Inflammatory macrophage treated with lipopolysaccharide for 4 hours (primary cell): ENCODE data around the gene EGFL7.
"Not testable (repeated sequence)": the region's sequence is repeated elsewhere in the genome, so short reads cannot be mapped to it uniquely, and the experiment has no call there.

Experiments used
- DNase-seq: peaks from one replicate; pipeline ENCODE4 v3.0.0-alpha.2; 2020

The EGFL7 gene

DNA sequence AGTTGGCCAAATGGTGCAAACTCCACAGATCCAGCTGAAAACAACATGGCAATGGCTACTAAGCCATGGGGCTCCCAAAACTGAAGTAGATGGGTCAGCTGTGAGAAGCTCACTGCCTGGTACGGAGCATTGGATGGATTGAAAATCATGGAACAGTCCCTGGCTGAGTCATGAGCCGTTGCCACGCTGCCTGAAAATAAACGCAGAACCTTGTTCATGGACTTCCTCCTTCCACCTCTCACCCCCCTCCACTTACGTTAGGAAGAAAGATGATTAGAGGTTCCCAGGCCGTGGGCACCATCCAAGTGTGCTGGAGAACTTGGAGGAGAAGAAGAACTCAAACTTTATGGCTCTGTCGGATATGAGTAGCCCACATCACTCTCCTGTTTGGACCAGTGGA, 42.8 kb downstream of the EGFL7 start:
- DNase-seq: peak; percentile 56

DNA sequence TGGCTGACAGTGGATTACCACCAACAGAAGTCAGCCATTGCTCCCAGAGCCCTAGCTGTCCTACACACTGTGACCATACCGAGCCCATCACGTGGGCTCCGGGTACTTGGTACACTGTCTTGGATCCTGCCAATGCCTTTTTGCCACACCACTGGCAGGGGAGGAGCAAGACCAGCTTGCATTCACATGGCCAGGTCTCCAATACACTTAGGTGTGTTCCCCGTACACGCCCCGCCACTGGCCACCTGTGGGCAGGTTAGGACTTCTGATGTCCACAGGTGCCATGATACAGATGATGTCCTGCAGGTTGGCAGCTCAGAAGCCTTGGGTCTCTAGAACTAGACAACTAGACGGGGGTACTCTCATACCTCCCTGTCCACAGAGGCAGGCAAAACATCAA, 44.3 kb downstream of the EGFL7 start:
- no peak for DNase-seq

DNA sequence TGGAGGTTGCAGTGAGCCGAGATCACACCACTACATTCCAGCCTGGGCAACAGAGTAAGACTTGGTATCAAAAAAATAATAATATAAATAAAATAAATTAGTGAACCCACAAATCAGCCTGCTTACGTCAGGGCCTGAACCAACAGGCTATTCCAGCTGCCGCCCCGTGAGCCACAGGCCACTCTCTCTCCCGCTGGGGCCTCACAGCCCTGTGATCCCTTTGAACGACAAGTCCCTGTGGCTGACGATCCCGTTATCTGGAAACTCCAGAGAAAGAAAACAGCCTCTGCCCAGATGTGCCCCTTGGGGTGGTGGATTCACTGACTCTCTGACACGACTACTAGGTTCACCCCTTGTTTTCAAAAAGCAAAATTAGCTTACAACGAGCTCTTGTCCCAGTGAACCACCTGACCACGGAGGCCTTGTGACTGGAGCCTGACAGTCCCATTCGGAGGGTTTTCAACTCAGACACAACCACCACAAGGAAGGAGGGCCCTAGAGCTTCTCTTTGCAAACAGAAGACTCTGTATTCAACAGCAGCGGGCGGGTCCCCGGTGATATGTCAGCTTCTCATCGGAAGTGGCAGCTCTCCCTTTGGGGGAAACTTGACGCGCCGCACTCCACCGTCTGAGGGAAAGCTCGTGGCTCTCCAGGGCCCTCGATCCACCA, 45.3 kb downstream of the EGFL7 start:
- no peak for DNase-seq

DNA sequence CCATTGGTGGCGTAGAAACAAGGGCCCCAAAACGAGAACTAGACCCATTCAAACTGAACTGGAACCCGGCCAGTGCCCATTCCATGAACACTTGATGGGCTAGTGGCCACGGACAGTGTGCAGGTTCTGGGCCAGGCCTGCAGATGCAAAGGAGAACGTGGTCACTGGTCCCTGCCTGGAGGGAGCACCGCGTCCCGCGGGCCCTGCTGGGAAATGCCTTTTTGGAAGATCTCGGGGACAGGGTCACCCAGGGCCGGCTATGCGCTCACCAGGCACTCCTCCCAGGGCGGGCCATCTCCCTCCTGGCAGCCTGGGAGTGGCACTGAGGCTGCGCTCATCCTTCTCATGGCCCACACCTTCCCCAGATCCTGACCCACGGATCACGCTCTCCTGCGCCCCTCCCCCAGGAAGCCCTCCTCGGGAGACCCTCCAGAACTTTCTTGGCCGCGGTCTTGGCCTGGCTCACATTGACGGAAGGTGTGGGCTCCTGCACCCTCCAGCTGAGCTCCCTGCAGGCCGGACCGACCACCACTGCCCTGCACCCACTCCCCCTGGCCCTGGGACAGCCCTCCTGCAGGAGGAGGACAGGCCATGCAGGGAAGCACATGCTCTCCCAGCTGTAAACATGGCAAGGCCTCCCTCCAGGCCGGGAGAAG, 46.9 kb downstream of the EGFL7 start:
- no peak for DNase-seq

DNA sequence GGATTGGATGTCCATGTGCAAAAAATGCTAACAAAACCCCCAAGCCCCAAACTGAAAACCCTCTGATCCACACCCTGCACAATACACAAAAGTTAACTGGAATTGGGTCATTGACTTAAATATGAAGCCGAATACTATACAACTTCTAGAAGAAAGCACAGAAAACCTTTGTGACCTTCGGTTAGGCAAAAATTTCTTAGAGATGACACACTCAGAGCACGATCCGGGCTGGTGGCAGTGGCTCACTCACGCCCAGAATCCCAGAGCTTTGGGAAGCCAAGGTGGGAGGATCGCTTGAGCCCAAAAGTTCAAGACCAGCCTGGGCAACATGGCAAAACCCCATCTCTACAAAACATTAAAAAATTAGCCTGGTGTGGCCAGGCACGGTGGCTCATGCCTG, 47.8 kb downstream of the EGFL7 start:
- DNase-seq: no peak

DNA sequence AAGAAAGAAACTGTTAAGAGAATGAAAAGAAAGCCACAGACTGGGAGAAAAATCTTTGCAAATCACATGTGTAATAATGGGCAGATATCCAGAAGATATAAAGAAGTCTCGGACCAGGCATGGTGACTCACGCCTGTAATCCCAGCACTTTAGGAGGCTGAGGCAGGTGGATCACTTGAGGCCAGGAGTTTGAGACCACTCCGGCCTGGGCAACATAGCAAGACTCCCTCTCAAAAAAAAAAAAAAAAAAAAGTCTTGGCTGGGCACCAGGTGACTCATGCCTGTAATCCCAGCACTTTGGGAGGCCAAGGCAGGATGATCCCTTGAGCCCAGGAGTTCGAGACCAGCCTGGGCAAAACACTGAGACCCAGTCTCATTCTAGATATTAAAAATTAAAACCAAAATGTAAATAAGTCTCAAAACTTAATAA, 48.5 kb downstream of the EGFL7 start:
- not testable (repeated sequence) for DNase-seq

DNA sequence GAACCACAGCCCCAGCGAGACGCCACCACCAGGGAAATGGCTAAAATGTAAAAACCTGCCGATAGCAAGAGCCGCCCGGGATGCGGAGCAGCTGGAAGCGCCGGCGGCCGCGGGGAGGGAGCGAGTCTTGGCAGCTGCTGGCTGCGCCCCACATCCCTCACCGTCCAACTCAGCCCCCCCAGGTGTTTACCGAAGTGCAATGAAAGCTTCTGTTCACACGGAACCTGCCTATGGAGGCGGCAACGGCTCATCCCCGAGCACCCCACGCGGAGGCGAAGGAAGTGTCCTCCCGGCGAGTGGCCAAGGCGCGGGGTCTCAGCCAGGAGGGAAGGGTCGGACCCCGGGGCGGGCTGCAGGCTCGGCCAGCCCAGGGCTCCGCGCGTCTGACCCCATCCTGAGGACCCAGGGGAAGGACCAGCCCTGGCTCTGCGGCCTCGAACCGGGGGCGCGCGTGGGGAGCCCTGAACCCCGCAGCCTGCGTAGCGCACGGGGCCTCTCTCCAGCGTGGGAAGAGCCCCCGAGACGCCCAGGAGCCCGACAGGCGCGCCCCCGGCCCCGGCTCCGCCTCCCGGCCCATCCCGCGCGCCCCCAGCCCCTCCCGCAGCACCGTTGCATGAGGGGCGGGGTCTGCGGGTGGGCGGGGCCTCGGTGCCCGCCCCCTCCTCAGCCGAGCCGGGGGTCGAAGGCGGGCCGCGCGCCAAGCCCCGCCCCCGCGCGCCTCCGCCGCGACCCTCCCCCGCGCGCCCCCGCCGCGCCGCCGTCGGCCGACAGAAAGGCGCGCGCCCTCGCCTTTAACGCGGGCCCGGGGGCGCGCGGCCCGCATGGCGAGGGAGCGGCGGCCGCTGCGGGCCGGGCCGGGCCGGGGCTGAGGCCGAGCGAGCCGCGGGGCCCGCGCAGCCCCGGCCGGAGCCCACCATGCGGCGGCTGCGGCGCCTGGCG, 49.3 kb downstream of the EGFL7 start, which contains the start of gene DIPK1B:
Gene DIPK1B, plus strand, starts transcription at position 822 of the 939 bp plus-strand sequence. Its CDS starts 94 bp downstream, at position 916.
- no peak for DNase-seq

DNA sequence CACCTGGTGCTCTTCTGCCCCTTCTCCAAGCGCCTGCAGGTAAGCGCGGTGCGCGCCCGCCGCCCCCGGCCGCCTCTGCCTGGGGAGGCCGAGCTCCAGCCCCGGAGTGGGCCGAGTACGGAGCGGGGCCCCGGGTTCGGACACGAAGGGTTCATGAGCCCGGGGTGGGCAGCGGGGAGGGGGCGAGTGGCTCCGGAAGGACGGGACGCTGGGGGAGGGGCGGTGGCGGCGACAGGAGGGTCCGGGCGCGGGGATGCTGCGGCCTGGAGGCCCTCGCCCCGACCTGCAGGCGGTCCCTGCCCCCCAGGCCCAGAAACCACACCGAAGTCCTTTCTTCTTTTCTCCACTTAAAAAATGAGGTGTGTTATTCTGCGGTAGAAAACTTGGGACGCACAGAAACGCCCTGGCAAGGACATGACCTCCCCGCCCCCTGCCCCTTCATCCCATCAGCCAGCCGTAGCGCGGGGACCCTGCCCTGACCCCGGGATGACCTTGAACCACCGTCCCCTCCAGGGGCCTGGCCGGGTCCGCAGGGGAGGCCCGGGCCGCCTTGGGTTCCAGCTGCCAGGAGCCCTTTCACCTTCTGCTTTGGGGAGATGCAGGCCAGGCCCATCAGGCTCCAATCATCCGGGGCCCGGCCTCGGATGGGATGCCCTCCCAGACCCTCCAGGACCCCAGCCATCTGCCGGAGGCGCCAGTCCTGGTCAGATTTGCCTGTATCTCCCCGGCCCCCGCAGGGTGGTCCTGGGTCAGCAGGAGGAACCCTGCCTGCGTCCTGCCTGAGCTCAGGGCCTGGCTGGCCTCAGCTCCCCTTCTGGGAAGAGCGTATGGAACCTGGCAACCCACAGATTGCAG, 50.2 kb downstream of the EGFL7 start:
- DNase-seq: no peak

DNA sequence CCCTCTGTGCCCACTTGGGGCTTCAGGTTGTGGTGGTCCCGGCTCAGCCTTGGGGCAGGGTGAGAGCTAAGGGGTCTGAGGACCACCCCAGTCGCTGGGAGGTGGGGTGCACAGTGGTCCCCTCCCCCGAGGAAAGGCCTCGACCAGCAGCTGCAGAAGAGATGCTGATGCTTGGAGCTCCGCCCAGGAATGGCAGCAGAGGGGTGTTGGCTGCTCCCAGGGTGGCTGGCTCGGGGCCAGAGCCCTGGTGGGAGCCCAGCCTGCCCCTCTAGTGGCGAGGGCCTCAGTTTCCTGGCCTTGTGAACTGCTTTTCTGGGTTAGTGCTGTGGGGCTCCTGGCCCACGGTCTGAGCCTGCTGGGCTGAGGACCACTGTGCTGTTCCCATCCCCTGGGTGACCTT, 50.8 kb downstream of the EGFL7 start:
- DNase-seq: no peak

DNA sequence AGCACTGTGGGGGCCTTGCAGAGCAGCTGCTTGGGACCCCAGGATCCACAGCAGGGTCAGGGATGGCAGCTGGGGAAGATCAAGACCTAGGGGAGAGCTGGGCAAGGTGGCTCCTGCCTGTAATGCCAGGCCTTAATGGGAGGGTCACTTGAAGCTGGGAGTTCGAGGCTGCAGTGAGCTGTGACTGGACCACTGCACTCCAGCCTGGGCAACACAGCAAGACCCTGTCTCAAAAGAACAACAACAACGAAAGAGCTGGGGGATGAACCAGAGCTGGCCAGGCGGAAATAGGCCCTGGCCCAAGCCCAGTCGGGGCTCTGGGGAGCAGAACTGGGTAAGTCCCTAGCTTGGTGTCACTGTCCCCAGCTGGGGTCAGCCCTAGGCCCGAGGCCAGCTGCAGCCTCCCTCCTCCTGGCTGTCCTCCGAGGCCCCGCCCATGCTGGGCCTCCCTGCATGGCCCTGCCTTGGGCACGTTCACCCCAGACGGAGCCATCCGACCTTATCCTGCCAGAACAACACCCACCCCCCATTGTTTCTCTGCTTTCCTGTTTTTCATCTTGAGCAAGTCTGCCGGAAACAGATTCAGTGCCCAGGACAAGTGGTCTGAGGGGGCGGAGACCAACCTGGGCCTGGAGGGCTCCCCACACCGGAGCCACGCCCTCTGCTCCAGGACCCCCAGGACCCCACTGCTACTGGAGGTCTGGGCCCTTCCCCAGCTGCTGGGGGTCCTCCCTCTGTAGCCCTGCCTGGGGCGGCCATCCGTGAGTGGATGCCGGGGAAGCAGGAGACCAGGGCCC, 51.6 kb downstream of the EGFL7 start:
- DNase-seq: no peak

DNA sequence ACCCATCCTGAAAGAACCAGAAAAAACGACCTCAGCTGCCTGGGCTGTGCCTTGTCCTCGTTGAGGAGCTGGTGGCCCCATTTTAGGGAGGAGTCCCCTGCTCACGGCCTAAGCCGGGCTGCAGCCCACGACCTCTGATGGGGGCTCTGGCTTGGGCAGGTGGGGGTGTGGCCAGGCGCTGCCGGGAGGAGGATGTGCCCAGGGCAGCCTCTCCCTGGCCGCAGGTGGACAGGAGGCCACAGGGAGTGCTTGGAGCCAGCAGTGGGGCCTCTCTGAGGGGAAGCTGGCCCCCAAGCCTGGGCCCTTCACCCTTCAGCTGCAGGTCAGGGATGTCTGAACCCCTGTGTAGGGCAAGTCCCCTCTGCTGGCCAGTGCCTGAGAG, 52.2 kb downstream of the EGFL7 start:
- DNase-seq: no peak

DNA sequence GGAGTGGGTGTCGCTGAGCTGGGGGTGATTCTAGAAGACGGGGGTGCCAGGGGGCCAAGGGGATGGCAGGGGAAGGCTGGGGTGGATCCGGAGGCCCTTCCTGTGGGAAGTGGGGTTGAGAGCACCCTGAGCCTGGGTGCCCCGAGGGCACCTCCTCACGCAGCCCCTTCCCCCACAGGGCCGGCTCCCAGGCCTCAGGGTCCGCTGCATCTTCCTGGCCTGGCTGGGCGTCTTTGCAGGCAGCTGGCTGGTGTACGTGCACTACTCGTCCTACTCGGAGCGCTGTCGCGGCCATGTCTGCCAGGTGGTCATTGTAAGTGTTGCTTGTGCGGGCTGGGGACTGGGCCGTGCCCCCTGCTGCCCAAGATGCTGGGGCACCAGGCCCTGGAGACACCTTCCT, 54.7 kb downstream of the EGFL7 start:
- no peak for DNase-seq

DNA sequence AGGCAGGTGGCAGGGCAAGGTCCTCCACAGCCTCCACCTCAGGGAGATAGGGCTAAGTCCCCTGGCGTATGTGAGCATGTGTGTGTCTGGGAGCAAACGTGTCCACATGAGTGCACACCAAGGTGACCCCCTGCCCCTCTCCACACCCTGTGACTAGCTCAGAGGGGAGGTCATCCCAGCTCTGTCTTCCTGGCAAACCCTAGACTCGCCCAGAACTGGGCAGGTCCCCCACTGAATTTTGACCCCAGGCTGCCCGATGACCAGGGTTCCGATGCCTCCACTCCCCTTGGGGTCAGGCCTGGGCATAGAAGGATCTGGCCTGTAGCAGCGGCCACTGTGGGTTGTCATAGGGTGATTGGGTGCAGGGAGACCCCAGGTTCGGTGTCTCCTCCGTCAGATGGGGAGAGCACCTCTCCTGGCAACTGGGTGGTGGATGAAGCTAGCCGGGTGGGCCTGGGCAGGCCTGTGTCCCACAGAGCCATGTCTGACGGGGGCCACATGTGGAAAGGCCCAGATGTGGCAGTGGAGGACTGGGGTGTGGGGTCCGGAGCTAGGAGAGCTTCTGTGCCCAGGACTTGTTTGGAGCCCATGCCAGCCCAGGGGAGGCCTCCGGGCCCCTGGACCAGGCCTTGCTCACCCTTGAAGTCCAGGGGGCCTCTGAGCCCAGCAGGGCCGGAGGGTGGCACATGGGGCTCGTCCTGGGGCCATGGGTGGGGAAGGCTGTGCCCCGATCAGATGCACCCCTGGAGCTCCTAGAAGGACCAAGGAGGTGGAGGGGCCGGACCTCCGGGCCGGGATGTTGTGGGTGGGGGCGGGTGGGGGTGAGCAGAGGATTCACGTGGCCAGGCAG, 55.9 kb downstream of the EGFL7 start:
- DNase-seq: no peak

DNA sequence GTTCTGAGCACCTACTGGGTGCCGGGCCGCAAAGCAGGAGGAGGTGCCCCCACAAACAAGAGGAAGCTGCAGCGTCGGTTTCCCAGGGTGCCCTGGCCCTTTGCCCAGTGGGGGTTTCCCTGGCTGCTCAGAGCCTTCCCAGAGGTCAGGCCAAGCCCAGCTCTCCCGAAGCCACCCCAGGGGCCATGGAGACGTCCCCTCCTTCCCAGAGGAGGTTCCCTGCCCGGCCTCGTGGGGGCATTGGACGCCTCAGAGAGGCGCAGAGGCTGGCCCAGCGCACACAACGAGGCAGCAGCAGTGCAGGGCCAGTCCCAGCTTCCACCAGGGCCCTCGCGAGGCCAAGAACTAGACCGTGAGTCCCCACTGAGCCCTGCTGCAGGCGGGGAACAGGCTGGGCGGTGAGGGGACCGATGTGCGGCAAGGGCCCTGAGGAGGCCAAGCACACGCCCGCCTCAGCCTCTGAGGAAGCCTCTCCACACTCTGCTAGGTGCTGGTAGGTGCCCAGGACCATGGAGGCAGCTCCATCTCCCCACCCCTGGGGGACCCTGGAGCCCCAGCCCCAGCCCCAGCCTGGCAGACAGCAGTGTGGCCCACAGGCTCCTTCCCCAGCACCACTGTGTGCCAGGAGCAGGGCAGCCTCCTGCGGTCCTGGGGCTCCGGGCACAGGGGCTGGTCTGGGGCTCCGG, 56.6 kb downstream of the EGFL7 start:
- DNase-seq: peak; percentile 61

DNA sequence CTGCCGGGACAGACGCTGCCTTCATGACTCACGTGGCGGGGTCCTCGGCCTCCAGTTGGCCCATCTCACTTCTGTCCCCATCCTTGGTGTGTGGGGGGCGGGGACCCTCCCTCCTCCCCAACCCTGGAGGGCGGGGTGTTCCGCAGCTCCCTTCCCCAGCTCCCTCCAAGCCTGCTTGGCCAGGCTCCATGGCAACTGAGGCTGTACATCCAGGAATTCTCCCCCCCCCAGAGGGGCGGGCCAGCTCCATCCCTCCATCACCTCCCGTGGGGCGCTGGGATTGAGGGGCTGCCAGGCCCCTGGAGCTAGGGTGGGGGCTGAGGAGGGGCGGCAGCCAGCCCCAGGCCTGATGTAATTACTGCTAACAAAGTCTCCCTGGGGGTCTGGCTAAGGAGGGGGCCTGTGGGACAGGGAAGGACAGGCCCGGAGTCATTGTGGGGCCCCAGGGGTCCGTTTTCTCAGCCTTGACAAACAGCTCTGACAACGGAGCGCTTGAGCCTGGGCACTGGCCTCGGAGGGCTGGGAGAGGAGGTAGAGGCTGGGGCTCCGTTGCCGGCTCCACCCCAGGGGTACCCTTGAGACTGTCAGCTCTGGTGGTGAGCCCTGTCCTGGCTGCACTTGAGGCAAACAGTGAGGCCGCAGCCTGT, 57.7 kb downstream of the EGFL7 start:
- DNase-seq: no peak

DNA sequence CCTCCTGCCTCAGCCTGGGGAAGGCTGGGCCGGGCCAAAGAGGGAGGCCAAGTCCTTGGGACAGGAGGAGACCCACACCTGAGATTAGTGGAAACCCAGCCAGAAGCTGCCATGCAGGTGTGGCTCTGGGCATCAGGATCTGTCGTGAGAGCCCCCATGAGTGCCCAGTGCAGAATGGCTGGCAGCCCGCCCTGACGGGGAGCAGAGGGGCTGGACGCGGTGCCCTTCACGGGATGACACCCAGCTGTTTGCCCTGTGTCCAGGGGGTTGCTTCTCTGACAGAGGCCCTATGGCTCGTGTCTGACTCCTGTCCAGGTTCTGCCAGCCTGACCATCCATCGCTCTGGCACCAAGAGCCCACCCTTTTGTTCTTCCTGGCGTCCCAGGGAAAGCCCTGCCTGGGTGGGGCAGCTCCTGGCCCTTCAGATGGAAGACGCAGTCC, 58.2 kb downstream of the EGFL7 start:
- DNase-seq: no peak

DNA sequence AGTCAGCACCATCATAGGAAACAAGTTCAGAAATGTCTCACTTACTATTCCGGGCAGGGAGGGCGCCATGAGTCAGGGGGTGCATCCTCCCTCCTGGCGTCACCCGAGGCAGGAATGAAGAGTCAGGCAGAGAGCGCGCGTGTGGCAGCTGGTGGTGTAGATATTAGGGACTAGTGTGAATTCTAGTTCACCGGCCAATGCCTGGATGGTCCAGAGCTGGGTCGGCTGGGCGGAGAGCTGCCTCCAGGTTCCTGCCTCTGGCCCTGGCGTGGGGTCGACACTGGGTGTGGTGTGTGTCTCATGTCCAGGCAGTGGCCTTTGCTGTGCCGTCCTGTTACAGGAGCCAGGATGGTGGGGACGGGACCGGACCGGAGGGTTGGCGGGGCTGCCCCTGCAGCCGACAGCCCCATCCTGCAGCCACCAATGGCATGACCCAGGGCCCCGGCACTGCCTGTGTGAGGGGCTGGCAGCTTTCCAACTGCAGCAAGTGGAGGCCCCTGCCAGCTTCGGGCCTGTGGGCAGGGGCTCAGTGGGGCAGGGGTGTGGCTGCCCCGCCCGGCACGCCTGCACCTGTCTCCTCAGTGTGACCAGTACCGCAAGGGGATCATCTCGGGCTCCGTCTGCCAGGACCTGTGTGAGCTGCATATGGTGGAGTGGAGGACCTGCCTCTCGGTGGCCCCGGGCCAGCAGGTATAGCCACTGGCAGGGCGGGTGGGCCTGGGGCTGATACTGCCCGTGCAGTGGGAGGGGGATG, 58.8 kb downstream of the EGFL7 start:
- DNase-seq: no peak
